Measurements from ENCODE around the gene FMR1. TPM values are rescaled to one million over a fixed set of nuclear protein-coding genes. Genes with fewer than 3 reads are reported as not detected.

FMR1 gene
- polyA plus RNA-seq (2013, experiment 1 of 2; ENCODE audit: insufficient read length), result 21.7 TPM
- 23.7 TPM for polyA plus RNA-seq (2013, experiment 2 of 2; ENCODE audit: insufficient read length)

- DNase-seq, result peak; percentile 88
Measured at GRCh38 chrX:147911192-147912022, at the start of gene FMR1. Gene FMR1, plus strand, starts transcription at chrX:147911919. Its CDS starts 261 bp downstream, at chrX:147912180.

DNA sequence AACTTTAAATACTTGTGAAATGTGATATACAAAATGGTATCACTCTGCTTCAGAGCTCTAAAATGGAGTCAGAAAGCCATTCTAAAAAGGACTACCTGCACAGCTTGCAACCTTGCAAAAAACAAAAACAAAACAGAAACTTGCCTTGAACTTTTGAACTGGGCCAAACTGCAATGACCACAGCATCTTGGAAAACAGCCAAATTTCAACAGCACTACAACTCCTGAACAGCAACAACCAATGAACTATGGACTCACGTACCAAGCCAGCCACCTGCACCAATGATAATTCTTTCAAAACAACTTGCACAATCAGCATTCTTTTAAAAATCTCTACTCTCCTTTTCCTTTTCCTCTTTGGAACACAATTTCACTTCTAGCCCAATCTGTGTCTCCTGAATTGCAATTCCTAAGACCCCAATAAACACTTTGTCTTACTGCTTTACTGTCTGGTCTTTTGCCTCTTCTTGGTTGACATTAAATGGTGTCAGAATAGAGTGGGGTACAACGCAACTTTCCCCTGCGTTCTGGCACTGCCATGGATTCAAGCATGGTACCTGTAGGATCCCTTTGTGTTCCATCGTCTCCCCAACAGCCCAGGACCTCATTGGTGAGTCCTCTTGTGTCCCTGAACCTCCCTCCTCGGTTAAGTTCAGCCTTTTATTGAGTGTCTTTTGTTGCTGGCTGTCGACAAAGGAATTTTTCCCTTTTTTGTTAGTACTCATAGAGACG, 35.7 kb upstream of the FMR1 start:
- no peak for DNase-seq

DNA sequence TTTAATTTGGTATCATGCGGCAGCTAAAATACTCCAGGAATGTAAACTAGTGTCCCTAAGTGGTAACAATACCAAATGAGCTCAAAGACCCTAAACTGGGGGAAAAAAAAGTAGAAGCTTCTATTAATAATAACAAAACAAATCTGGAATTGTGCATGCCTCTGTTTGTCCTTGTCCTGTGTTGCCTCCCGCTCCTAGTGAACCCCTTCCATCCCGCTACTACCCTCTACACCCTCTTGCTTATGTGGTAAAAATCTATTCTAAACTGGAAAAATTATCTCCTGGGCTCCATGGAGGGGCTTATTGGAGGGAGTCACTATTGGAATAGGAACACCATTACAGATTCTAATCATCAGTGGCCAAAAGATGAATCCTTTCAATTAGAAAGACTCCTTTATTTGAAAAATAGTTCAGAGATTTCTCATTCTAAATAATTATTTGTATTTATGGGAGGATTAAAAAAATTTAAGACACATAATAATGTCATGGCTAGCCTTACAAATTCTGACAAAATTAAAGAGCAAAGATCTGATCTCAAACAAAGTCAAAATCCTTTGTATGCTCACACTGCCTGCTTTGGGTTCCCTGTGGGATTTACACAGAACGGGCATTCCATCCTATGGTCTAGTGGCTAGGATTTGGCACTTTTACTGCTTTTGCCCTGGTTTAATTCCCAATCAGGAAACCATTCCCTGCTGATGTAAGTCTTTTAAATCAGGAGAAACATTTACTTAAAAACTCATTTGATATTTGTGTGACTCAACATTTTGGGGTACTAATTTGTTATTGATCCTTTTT, 34.7 kb upstream of the FMR1 start:
- DNase-seq, result no peak

- DNase-seq, result no peak
Measured at GRCh38 chrX:147877726-147878125, 34.0 kb upstream of the FMR1 start.

DNA sequence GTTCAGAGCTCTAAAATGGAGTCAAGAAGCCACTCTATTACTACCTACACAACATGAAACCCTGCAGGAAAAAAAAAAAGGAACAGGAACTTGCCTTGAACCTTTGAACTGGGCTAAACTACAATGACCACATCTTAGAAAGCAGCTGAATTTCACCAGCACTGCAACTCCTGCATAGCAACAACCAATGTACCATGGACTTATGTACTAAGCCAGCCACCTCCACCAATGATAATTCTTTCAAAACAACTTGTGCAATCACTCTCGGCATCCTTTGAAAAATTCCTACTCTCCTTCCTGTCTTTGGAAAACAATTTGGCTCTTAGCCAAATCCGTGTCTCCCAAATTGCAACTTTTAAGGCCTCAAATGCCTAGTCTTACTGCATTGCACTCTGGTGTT, 26.8 kb upstream of the FMR1 start:
- no peak for DNase-seq

- DNase-seq, result peak; percentile 34
Measured at GRCh38 chrX:147890756-147891155, 21.0 kb upstream of the FMR1 start.

GRCh38 chrX:147891896-147892295, 19.8 kb upstream of the FMR1 start:
- peak; percentile 40 for DNase-seq

DNA sequence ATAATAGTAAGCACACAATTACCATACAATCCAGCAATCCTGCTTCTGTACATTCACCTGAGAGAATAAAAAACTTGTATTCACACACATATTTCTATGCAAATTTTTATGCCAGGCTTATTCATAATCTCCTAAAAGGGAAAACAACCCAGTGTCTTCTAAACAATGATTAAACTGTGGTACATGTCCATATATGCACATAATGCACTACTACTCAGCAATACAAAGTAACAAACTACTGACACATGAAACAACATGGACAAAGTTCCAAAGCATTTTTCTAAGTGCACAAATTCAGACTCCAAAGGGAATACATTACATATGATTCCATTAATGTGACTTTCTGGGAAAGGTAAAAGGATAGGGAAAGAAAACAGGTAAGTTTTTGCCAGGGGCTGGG, 18.0 kb upstream of the FMR1 start:
- DNase-seq, result no peak

DNA sequence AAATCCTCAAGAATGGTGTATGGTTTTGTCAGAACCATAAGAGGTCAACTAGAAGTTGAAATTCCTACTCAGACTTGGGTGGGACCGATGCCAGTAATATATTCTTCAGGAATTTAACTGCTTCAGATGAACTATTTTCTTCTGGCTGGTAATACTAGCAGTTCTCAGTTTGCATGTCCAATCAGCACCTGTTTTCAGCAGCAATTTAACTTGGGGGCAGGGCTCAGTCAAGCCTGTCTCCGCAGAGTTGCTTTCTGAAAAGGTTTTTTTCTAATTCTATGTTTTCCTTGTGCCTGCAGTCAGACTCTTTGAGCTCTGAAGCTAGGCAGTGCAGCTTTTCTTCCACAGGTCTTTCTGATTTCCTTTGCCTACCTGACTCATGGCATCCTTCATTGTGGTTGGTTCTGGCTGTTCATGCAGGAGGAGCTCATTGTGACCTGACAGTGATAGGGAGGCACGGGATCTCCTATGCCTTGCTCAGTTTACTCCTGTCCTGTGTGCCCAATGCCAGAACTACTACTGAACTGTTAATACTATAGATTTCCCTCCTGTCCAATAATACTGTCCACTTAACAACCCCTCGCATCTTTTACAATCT, 17.3 kb upstream of the FMR1 start:
- peak; percentile 32 for DNase-seq

- DNase-seq, result no peak
Measured at GRCh38 chrX:147897117-147897516, 14.6 kb upstream of the FMR1 start.

DNA sequence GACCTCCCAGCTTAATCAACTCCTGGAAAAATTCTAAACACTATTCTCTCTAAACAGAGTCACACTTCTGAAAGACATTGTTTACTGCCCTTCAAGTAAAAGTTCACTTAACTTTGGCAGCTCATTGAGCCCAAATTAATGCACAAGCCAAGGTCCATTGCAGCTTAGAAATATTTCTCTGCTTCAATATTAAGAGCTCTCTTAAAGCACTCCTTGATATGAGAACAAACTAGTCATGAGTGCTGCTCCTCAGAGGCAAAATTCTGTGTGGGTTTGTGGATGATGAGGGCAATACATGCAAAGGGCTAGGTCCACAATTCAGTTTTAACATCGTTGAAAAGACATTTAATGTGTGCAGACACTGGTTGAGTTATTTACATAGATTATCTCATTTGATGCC, 12.8 kb upstream of the FMR1 start:
- DNase-seq, result no peak

GRCh38 chrX:147899379-147900114, 12.2 kb upstream of the FMR1 start:
- no peak for DNase-seq

GRCh38 chrX:147900349-147900748, 11.4 kb upstream of the FMR1 start:
- peak; percentile 66 for DNase-seq

- DNase-seq, result no peak
Measured at GRCh38 chrX:147901461-147902126, 10.1 kb upstream of the FMR1 start.

- no peak for DNase-seq
Measured at GRCh38 chrX:147902270-147902669, 9.4 kb upstream of the FMR1 start.

DNA sequence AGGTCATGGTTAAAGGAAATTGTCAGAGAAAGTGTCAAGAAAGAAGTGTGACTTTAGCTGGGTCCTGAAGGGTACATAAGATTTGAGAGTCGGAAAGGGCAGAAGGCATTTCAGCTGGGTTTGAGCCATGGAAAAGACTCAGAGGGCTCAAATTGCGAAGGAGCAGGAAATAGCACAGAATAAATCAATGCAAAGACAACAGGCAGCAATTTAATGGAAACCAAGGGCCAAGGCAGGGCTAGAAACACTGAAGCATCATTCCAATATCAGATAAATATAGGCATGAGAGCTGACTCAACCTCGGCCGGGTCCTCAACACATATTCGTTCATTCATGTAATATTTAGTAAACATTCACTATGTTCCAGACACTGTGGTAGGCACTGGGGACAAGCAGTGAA, 3.6 kb upstream of the FMR1 start:
- DNase-seq, result no peak

- no peak for DNase-seq
Measured at GRCh38 chrX:147910607-147911006, 1.1 kb upstream of the FMR1 start.

DNA sequence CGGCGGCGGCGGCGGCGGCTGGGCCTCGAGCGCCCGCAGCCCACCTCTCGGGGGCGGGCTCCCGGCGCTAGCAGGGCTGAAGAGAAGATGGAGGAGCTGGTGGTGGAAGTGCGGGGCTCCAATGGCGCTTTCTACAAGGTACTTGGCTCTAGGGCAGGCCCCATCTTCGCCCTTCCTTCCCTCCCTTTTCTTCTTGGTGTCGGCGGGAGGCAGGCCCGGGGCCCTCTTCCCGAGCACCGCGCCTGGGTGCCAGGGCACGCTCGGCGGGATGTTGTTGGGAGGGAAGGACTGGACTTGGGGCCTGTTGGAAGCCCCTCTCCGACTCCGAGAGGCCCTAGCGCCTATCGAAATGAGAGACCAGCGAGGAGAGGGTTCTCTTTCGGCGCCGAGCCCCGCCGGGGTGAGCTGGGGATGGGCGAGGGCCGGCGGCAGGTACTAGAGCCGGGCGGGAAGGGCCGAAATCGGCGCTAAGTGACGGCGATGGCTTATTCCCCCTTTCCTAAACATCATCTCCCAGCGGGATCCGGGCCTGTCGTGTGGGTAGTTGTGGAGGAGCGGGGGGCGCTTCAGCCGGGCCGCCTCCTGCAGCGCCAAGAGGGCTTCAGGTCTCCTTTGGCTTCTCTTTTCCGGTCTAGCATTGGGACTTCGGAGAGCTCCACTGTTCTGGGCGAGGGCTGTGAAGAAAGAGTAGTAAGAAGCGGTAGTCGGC, 528 bp downstream of the FMR1 start:
- peak; percentile 49 for DNase-seq

DNA sequence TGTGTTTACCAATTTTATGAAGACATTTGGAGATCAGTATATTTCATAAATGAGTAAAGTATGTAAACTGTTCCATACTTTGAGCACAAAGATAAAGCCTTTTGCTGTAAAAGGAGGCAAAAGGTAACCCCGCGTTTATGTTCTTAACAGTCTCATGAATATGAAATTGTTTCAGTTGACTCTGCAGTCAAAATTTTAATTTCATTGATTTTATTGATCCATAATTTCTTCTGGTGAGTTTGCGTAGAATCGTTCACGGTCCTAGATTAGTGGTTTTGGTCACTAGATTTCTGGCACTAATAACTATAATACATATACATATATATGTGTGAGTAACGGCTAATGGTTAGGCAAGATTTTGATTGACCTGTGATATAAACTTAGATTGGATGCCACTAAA, 1.9 kb downstream of the FMR1 start:
- DNase-seq, result no peak

DNA sequence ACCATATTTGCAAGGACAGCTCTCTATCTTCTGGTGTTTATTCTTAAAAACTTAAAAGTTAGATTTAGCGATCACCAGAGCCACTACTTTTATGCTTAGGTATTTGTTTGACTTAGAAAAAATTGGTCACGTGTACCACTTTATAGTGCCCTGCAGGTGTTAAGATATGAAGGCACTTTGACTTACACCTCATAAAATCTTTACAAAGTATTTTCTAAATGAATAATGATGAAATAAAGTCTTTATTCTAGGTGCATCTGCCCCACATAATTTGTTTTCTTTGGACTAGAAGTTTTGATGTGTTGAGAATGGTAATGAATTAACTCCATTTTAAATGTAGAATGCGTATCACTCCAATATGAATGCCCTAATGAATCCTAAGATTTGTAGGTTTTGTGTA, 2.9 kb downstream of the FMR1 start:
- DNase-seq, result no peak

All from fibroblast of skin of back (primary cell).